Peyer's patch (tissue), 4 donors: ENCODE results near the gene RTN4. TPM values are rescaled to one million over a fixed set of nuclear protein-coding genes. Genes with fewer than 3 reads are reported as not detected.
"Not testable (repeated sequence)": the region's sequence is repeated elsewhere in the genome, so short reads cannot be mapped to it uniquely, and the experiment has no call there.

Experiments used
- DNase-seq, 3 donors: peaks; one replicate each; pipeline ENCODE4 v3.0.0-alpha.2; 2017 to 2019
- H3K27ac ChIP-seq, 4 donors: fragments of 200-600 bp; sonication (generic); one replicate each; pipeline ENCODE4 v1.5.1; 2016 to 2019
- H3K27me3 ChIP-seq, 2 donors: fragments of 200-600 bp; sonication (generic); one replicate each; pipeline ENCODE4 v1.5.1; 2019
- H3K36me3 ChIP-seq, 3 donors: fragments of 200-600 bp; sonication (generic); one replicate each; pipeline ENCODE4 v1.5.1; 2016 to 2019
- H3K4me1 ChIP-seq, 4 donors: fragments of 200-600 bp; sonication (generic); one replicate each; pipeline ENCODE4 v1.5.1; 2016 to 2019
- H3K4me3 ChIP-seq, 4 donors: fragments of 200-600 bp; sonication (generic); 1 replicate in 3 of 4; 2 replicates in 1 of 4; pipeline ENCODE4 v1.5.1; 2016 to 2019; ENCODE audit warnings: mild to moderate bottlenecking in 1 of 4
- H3K9me3 ChIP-seq, 4 donors: fragments of 200-600 bp; sonication (generic); one replicate each; pipeline ENCODE4 v1.5.1; 2016 to 2019; ENCODE audit warnings: mild to moderate bottlenecking in 1 of 4
- POLR2A ChIP-seq, 2 donors: fragments of 450-650 bp; IDR thresholded peaks; one replicate each; pipeline ENCODE4 v1.5.1; 2017; ENCODE audit warnings: antibody characterized with exemption in 2 of 2, mild to moderate bottlenecking in 2 of 2, moderate library complexity in 2 of 2
- total RNA-seq, 4 donors: library from RNA; depleted of rRNA; stranded (reverse); fragments of >200 nt; gene quantifications; one replicate each; pipeline ENCODE4 v1.1.0, GENCODE V29; 2016
- TF ChIP-seq, protein P1 (sequence below), 6 experiments: fragments of 450-650 bp in 4 of 6; fragments of 200-600 bp in 2 of 6; sonication (generic) in 1 of 6; IDR thresholded peaks; one replicate each; pipeline ENCODE4 v1.5.1; 2017 to 2019; ENCODE audit warnings: antibody characterized with exemption in 6 of 6, mild to moderate bottlenecking in 3 of 6, moderate library complexity in 1 of 6

RTN4 gene
- total RNA-seq, 4 donors from 2014 or later, result 140 to 313 (median 195) TPM

DNA sequence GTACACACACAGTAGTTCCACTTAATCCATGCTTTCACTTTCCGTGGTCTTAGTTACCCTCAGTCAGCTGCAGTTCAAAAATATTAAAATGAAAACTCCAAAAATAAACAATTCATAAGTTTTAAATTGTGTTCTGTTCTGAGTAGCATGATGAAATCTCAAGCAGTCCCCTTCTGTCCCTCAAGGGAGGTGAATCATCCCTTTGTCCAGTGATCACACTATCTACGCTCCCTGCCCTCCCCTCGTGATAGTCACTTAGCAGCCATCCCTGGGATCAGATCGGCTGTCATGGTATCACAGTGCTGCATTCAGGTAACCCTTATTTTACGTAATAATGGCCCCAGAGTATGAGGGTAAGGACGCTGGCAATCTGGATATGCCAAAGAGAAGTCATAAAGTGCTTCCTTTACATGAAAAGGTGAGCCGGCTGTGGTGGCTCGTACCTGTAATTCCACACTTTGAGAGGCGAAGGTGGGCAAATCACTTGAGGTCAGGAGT, 5.8 kb upstream of the RTN4 start:
- TF ChIP-seq POLR2A (IDR thresholded peaks at IDR 0.05), result no peak
- TF ChIP-seq, protein P1, sequence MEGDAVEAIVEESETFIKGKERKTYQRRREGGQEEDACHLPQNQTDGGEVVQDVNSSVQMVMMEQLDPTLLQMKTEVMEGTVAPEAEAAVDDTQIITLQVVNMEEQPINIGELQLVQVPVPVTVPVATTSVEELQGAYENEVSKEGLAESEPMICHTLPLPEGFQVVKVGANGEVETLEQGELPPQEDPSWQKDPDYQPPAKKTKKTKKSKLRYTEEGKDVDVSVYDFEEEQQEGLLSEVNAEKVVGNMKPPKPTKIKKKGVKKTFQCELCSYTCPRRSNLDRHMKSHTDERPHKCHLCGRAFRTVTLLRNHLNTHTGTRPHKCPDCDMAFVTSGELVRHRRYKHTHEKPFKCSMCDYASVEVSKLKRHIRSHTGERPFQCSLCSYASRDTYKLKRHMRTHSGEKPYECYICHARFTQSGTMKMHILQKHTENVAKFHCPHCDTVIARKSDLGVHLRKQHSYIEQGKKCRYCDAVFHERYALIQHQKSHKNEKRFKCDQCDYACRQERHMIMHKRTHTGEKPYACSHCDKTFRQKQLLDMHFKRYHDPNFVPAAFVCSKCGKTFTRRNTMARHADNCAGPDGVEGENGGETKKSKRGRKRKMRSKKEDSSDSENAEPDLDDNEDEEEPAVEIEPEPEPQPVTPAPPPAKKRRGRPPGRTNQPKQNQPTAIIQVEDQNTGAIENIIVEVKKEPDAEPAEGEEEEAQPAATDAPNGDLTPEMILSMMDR (IDR thresholded peaks at IDR 0.05), result no peak
- H3K36me3 ChIP-seq, result no peaks in the 10 kb centered on the region
- no peak overlapping the region for H3K4me3 ChIP-seq
- H3K4me1 ChIP-seq, result peaks cover 0 to 13% (median 6%) of the 10 kb centered on the region in 4 donors
- H3K9me3 ChIP-seq, result no peaks in the 10 kb centered on the region
- no peak for DNase-seq
- H3K27me3 ChIP-seq, result no peaks in the 10 kb centered on the region
- H3K27ac ChIP-seq, result no peak overlapping the region

DNA sequence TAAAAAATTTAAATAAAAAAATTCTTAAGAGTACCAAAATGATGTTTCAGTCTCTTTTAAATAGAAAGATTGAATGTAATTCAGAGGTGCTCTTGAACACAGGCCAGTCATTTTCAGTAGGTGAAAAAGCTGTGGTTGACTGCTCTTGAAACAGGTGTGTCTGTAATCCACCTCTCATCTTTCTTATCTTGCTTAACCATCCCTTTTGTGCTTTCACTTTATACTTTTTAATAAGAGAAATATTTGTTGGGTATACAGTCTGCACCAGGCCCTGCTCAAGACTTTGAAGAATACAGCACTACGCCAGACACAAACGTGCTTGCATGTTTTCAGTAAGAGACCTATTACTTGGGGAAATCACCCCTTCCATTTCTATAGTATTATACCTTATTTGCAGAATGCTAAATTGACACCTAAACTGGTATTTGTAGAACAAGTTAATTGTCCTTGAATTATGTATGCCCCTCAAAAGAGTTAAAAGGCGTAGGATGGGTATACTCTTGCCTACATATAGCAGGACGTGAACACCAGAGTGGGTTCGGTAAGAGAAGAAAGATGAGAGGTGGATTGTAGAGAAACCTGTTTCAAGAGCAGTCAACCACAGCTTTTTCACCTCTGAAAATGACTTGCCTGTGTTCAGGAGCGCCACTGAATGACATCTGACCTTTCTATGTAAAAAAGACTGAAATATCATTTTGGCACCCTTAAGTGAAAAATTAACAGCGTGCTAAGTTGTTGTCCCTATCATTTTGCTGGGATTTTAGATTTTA, 4.0 kb upstream of the RTN4 start:
- no peak for TF ChIP-seq POLR2A (IDR thresholded peaks at IDR 0.05)

DNA sequence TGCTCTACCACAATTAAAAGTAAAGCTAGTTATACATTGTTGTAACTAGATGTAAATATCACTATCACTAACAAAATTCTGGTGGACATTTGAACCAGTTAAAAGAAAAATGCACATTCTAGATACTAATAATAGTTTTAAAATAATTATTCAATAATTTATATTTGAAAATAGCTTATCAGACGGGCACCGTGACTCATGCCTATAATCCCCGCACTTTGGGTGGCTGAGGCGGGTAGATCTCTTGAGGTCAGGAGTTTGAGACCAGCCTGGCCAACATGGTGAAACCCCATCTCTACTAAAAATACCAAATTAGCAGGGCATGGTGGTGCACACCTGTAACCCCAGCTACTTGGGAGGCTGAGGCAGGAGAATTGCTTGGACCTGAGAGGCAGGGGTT, 3.0 kb upstream of the RTN4 start:
- not testable (repeated sequence) for H3K27ac ChIP-seq, DNase-seq, H3K36me3 ChIP-seq, H3K27me3 ChIP-seq, H3K4me3 ChIP-seq, H3K9me3 ChIP-seq
- H3K4me1 ChIP-seq, result peaks cover 0 to 13% (median 7%) of the 10 kb centered on the region in 4 donors

More for the DNA sequence above, 4.0 kb upstream of the RTN4 start:
- H3K27me3 ChIP-seq, result no peaks in the 10 kb centered on the region
- DNase-seq, result no peak
- no peaks in the 10 kb centered on the region for H3K9me3 ChIP-seq
- H3K4me1 ChIP-seq, result peaks cover 0 to 13% (median 7%) of the 10 kb centered on the region in 4 donors
- no peaks in the 10 kb centered on the region for H3K36me3 ChIP-seq
- no peak overlapping the region for H3K27ac ChIP-seq
- H3K4me3 ChIP-seq, result no peak overlapping the region

DNA sequence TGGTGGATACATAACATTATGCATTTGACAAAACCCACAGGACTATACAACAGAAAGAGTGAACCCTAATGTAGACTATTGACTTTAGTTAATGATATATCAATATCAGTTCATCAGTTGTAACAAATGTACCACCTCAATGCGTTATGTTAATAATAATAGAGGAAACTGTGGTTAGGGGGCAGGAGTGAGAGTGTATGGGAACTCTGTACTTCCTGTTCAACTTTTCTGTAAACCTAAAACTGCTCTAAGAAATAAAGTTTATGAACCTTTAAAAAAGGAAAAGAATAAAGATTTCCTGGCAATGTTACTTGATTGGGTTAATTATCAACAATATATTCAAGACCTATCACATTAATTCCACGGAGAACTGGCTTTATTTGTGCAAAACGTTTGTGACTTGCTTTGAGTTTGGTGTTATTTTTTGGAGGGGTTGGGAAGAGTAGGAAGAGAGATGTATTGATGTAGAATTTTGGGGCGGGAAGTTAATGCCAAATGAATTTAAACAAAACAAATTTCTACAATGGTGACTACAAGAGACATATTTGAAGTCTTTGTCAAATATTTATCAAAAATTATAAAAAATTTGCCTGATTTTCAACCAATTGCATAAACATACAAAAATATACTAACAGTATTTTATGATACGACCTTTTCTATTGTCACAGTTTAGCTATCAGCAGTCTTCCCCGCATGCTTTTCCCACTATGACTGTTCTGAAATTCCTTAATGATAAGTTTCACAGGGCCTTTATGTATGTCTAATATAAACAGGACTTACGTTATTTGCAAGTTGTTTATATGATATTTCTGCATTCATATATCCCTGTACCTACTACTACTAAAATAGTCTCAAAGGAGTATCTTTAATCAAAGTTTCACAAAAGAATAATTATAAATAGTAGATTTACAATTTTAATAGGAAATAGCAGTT, 2.1 kb upstream of the RTN4 start:
- Histone ChIP-seq H3K4me1 (peaks cover 0 to 20% (median 10%) of the 10 kb centered on the region in 4 donors), H3K9me3 (no peaks in the 10 kb centered on the region), H3K36me3 (no peaks in the 10 kb centered on the region), H3K27ac (peak overlapping the region in 3 of 4 donors; percentile 95 to 98 (median 97)), H3K27me3 (no peaks in the 10 kb centered on the region), H3K4me3 (no peak overlapping the region)
- no peak for DNase-seq
- no peak for TF ChIP-seq POLR2A (IDR thresholded peaks at IDR 0.05)
- TF ChIP-seq, protein P1 (IDR thresholded peaks at IDR 0.05), result no peak

DNA sequence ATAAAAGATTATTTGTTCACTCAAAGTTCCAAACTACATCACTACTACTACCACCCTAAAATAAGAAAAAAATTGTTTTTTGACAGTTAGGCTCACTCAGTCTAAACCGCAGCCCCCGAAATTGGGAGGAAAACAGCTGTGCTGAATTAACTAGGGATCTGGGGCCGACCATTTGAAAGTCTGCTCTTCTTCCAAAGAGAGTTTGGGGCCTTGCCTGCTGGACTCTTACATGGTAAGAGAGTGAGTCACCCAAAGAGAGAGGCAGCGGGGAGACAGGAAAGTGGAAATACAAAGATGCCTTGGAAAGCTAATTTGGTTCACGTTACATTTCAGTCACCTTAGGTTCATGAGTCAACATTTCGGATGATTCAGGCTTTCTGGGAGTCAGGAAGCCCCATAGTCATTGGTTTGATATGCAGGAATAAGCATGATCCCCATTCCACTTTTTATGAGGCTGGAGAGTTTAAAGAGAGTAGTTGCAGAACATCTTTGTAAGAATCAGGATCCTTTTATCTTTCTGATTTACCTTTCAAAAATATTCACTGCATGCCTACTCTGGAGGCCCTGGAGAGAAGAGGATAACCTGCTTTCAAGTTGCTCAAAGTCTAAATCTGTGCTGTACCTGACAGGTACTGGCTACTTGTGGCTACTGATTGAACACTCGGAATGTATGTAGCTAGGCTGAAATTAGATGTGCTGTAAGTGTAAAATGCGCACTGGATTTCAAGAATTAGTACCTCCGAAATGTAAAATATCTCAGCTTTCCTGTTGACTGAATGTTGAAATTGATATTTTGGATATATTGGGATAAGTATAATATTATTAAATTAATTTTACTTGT, 995 bp upstream of the RTN4 start:
- Histone ChIP-seq H3K9me3 (no peaks in the 10 kb centered on the region), H3K36me3 (no peaks in the 10 kb centered on the region), H3K4me3 (peak overlapping the region; percentile 74 to 96 (median 82)), H3K27me3 (no peaks in the 10 kb centered on the region), H3K27ac (peak overlapping the region; percentile 95 to 99 (median 98)), H3K4me1 (peaks cover 0 to 31% (median 13%) of the 10 kb centered on the region in 4 donors)
- peak in 2 of 3 donors; percentile 37 to 68 for DNase-seq
- TF ChIP-seq POLR2A (IDR thresholded peaks at IDR 0.05), result peak in 1 of 2 donors; percentile 6
- TF ChIP-seq, protein P1 (IDR thresholded peaks at IDR 0.05), result no peak

DNA sequence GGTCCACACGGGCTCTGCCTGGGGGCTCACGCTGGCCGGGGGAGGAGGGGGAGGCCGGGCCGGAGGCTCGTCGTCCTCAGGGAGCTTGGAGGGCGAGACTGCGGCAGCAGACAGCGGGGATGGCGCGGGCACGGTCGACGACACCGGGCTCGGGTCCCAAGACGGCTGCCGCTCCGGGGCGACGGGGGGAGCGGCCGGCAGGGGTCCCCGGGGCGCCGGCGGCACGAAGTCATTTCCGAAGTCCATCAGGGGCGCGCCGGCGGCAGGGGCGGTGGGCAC, 491 bp downstream of the RTN4 start:
- H3K36me3 ChIP-seq, result no peaks in the 10 kb centered on the region
- H3K9me3 ChIP-seq, result no peaks in the 10 kb centered on the region
- H3K4me3 ChIP-seq, result peak overlapping the region; percentile 74 to 96 (median 82)
- no peak for TF ChIP-seq POLR2A (IDR thresholded peaks at IDR 0.05)
- TF ChIP-seq, protein P1 (IDR thresholded peaks at IDR 0.05), result no peak
- no peaks in the 10 kb centered on the region for H3K27me3 ChIP-seq
- peak overlapping the region; percentile 95 to 99 (median 98) for H3K27ac ChIP-seq
- DNase-seq, result no peak
- H3K4me1 ChIP-seq, result peaks cover 0 to 38% (median 14%) of the 10 kb centered on the region in 4 donors
